HG02678 (cell line): ENCODE measurements around the gene FGF18.

Source experiments
- ATAC-seq: cut with Tn5 transposase; IDR thresholded peaks from one replicate; pipeline ENCODE4 v1.9.1; 2021; ENCODE audit warnings: mild to moderate bottlenecking, moderate library complexity; ENCODE audit not compliant: unreplicated experiment

Gene FGF18

GRCh38 chr5:171462928-171463861 is 43.7 kb downstream of the FGF18 start:
- ATAC-seq, result no peak

GRCh38 chr5:171463862-171464229 is 44.4 kb downstream of the FGF18 start:
- ATAC-seq, result no peak

GRCh38 chr5:171464829-171465228 is 45.4 kb downstream of the FGF18 start:
- no peak for ATAC-seq

GRCh38 chr5:171467107-171467506 is 47.7 kb downstream of the FGF18 start:
- ATAC-seq, result no peak

GRCh38 chr5:171469326-171469725 is 49.9 kb downstream of the FGF18 start:
- ATAC-seq, result no peak

- no peak for ATAC-seq
Measured at GRCh38 chr5:171470420-171470819, 51.0 kb downstream of the FGF18 start.

- no peak for ATAC-seq
Measured at GRCh38 chr5:171474230-171474813, 54.9 kb downstream of the FGF18 start.

- no peak for ATAC-seq
Measured at GRCh38 chr5:171475596-171475995, 56.1 kb downstream of the FGF18 start.

GRCh38 chr5:171476701-171477100 is 57.3 kb downstream of the FGF18 start:
- no peak for ATAC-seq

GRCh38 chr5:171477101-171477500 is 57.7 kb downstream of the FGF18 start:
- no peak for ATAC-seq

GRCh38 chr5:171477666-171478065 is 58.2 kb downstream of the FGF18 start:
- ATAC-seq, result no peak

- no peak for ATAC-seq
Measured at GRCh38 chr5:171478946-171479775, 59.7 kb downstream of the FGF18 start.

GRCh38 chr5:171479776-171480125 is 60.3 kb downstream of the FGF18 start:
- ATAC-seq, result no peak

GRCh38 chr5:171480239-171480638 is 60.8 kb downstream of the FGF18 start:
- ATAC-seq, result no peak

GRCh38 chr5:171481571-171482433 is 62.4 kb downstream of the FGF18 start:
- no peak for ATAC-seq

GRCh38 chr5:171482434-171482730 is 62.9 kb downstream of the FGF18 start:
- no peak for ATAC-seq

GRCh38 chr5:171483551-171484135 is 64.2 kb downstream of the FGF18 start:
- ATAC-seq, result no peak

- no peak for ATAC-seq
Measured at GRCh38 chr5:171484460-171484899, 65.0 kb downstream of the FGF18 start.

GRCh38 chr5:171485668-171486067 is 66.2 kb downstream of the FGF18 start:
- ATAC-seq, result no peak

- no peak for ATAC-seq
Measured at GRCh38 chr5:171486613-171487012, 67.2 kb downstream of the FGF18 start.
